Prostate gland (tissue), 2 donors: Measurements from ENCODE around the gene CNGA2. TPM values are rescaled to one million over a fixed set of nuclear protein-coding genes. Genes with fewer than 3 reads are reported as not detected.

ENCODE experiments used
- DNase-seq: peaks from one replicate; pipeline ENCODE4 v3.0.0-alpha.2; 2019; ENCODE audit warnings: low spot score
- H3K27ac ChIP-seq, 2 donors: fragments of 200-600 bp; sonication (generic); 2 replicates each; pipeline ENCODE4 v1.5.1; 2017 to 2019
- H3K27me3 ChIP-seq: fragments of 200-600 bp; sonication (generic); replicated peaks from 2 replicates; pipeline ENCODE4 v1.5.1; 2019; ENCODE audit not compliant: insufficient read depth
- H3K36me3 ChIP-seq, 2 donors: fragments of 200-600 bp; sonication (generic); 1 replicate in 1 of 2; 2 replicates in 1 of 2; pipeline versions ENCODE4 v1.5.1 to v1.8.1; 2017 to 2019
- H3K4me1 ChIP-seq: fragments of 200-600 bp; sonication (generic); replicated peaks from 2 replicates; pipeline ENCODE4 v1.5.1; 2019
- H3K4me3 ChIP-seq, 2 donors: fragments of 200-600 bp; sonication (generic); 2 replicates each; pipeline ENCODE4 v1.5.1; 2017 to 2019
- H3K9me3 ChIP-seq: fragments of 200-600 bp; sonication (generic); 2 replicates; pipeline ENCODE4 v1.5.1; 2017
- POLR2A ChIP-seq: fragments of 450-650 bp; IDR thresholded peaks from one replicate; pipeline ENCODE4 v1.6.1; 2016; ENCODE audit warnings: antibody characterized with exemption, mild to moderate bottlenecking
- POLR2AphosphoS5 ChIP-seq: sonication (generic); formaldehyde crosslinking; IDR thresholded peaks from one replicate; pipeline ENCODE4 v1.6.1; 2017; ENCODE audit warnings: antibody characterized with exemption
- WGBS: methylation state at CpG from one replicate; pipeline ENCODE4 v1.1.5; 2018; 5-methylcytosine and 5-hydroxymethylcytosine counted together
- intact Hi-C: fragments of 100-400 bp; cut with DNase I; formaldehyde crosslinking; loops from one replicate; pipeline ENCODE4 v1.14.2; 2022
- total RNA-seq, 2 donors: library from RNA; depleted of rRNA; stranded (reverse); fragments of >200 nt; gene quantifications; one replicate each; pipeline ENCODE4 v1.1.0, GENCODE V29; 2016
- TF ChIP-seq, protein P1 (sequence below), 4 experiments: fragments of 200-600 bp in 2 of 4; fragments of 450-650 bp in 2 of 4; sonication (generic) in 2 of 4; IDR thresholded peaks; 1 replicate in 3 of 4; 2 replicates in 1 of 4; pipeline ENCODE4 v1.5.1; 2016 to 2019; ENCODE audit warnings: antibody characterized with exemption in 4 of 4, mild to moderate bottlenecking in 2 of 4, moderate library complexity in 2 of 4

Gene CNGA2
- total RNA-seq, 2 donors from 2014 or later, result 0.80 TPM; not detected in 1

DNA sequence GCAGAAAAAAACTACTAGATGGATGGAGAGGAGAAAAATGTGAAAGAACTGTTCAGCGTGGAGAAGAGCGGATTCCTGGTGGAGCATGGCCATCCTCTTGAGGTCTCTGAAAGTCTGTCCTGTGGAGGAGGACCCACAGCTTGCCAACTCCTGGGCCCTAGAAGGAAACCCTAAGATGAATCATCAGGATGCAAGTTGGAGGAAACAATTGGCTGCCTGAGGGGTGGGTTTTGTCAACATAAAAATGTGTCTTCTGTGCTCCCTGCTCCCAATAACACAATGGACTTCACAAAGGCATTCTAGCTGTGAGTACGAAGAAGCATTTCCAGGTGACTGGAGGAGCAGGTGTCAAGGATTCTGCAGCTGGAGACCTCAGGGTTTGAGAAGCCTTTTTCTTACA is 37.2 kb downstream of the CNGA2 start:
- intact Hi-C loops, result no loop called here
- WGBS, result 85% methylated on average over 3 of the region's 3 CpGs

DNA sequence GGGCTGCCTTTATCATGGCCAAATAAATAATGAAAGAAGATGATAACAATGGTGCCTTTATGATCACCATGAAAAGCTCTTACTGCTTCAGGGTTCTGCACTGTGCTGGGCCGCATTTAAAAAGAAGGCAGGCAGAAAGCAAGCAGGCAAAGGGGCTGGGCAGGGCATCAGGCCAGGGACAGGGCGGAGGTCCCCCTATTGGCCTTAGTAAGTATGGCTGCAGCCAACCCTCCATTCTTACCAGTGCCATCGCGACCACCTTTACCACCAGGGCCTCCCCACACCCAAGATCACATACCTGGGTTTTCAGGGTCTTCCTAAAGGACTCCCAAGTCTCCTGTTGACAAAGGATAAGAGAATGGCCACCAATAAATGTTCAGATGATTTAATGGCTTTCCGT is 38.9 kb downstream of the CNGA2 start:
- H3K4me1 ChIP-seq, result no peaks in the 10 kb centered on the region
- no peak for TF ChIP-seq POLR2AphosphoS5
- TF ChIP-seq, protein P1, sequence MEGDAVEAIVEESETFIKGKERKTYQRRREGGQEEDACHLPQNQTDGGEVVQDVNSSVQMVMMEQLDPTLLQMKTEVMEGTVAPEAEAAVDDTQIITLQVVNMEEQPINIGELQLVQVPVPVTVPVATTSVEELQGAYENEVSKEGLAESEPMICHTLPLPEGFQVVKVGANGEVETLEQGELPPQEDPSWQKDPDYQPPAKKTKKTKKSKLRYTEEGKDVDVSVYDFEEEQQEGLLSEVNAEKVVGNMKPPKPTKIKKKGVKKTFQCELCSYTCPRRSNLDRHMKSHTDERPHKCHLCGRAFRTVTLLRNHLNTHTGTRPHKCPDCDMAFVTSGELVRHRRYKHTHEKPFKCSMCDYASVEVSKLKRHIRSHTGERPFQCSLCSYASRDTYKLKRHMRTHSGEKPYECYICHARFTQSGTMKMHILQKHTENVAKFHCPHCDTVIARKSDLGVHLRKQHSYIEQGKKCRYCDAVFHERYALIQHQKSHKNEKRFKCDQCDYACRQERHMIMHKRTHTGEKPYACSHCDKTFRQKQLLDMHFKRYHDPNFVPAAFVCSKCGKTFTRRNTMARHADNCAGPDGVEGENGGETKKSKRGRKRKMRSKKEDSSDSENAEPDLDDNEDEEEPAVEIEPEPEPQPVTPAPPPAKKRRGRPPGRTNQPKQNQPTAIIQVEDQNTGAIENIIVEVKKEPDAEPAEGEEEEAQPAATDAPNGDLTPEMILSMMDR (IDR thresholded peaks at IDR 0.05), result no peak
- TF ChIP-seq POLR2A, result no peak
- no peaks in the 10 kb centered on the region for H3K27me3 ChIP-seq
- H3K9me3 ChIP-seq, result no peaks in the 10 kb centered on the region
- no peaks in the 10 kb centered on the region for H3K36me3 ChIP-seq
- no peak for DNase-seq
- H3K27ac ChIP-seq, result no peak overlapping the region
- WGBS, result 77% methylated on average over 5 of the region's 5 CpGs
- intact Hi-C loops, result no loop called here
- H3K4me3 ChIP-seq, result no peak overlapping the region

More for the DNA sequence above, 37.2 kb downstream of the CNGA2 start:
- Histone ChIP-seq H3K27me3 (no peaks in the 10 kb centered on the region), H3K27ac (no peak overlapping the region), H3K4me1 (no peaks in the 10 kb centered on the region), H3K36me3 (no peaks in the 10 kb centered on the region), H3K4me3 (no peak overlapping the region), H3K9me3 (no peaks in the 10 kb centered on the region)
- no peak for TF ChIP-seq POLR2AphosphoS5
- TF ChIP-seq, protein P1 (IDR thresholded peaks at IDR 0.05), result no peak
- TF ChIP-seq POLR2A, result no peak
- DNase-seq, result no peak

DNA sequence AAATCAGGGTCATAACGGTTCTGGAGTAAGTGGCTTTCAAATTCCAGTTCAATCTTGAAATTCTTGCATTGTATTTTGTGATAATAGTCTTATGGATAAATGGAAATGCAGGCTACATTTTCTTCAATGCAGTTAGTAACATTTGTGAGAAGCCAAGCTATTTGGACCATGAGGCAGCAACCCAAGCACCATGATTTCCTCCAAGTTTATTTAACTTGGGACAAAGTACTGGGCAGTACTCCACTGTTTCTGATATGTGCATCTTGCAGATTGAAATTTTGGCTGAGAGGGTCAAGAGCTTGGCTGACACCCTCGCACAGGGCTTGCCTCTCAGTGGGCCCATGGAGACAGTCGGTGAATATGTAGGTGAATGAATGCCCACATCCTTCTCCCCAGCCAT is 39.9 kb downstream of the CNGA2 start:
- Histone ChIP-seq H3K4me1 (no peaks in the 10 kb centered on the region), H3K27me3 (no peaks in the 10 kb centered on the region), H3K36me3 (no peaks in the 10 kb centered on the region), H3K27ac (no peak overlapping the region), H3K4me3 (no peak overlapping the region), H3K9me3 (no peaks in the 10 kb centered on the region)
- intact Hi-C loops, result no loop called here
- TF ChIP-seq POLR2AphosphoS5 (no peak), POLR2A (no peak)
- TF ChIP-seq, protein P1 (IDR thresholded peaks at IDR 0.05), result no peak
- no peak for DNase-seq
- WGBS, result 75% methylated on average over 3 of the region's 3 CpGs

DNA sequence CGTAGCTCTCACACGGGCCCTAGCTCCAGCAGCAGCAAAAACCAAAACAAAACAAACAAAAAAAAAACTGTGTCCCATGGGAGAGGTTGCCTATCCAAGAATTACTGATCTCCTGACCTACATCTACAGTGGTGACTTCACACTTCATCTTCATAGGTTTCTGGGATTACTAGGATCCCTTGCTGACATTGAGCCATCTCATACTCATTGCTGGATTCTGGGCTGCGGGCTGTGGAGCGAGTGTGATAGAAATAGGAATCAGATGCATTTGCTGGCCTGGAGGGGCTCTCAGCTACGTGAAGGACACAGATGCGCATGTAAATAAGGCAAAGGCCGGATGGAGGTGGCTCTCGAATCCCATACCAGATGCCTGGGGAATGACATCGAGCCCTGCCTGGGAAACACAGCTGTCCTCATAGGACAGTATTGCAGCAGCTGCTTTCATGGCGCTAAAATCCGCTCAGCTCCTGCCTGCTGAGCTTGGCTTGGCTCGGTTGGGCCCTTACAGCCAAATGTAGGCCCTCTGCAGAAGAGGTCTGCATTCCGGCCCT is 41.7 kb downstream of the CNGA2 start:
- no peak for DNase-seq
- 82% methylated on average over 9 of the region's 13 CpGs for WGBS
- Histone ChIP-seq H3K4me3 (no peak overlapping the region), H3K9me3 (no peaks in the 10 kb centered on the region), H3K4me1 (no peaks in the 10 kb centered on the region), H3K27me3 (no peaks in the 10 kb centered on the region), H3K36me3 (no peaks in the 10 kb centered on the region), H3K27ac (no peak overlapping the region)
- intact Hi-C loops, result no loop called here
- no peak for TF ChIP-seq POLR2AphosphoS5
- no peak for TF ChIP-seq POLR2A
- TF ChIP-seq, protein P1 (IDR thresholded peaks at IDR 0.05), result no peak

DNA sequence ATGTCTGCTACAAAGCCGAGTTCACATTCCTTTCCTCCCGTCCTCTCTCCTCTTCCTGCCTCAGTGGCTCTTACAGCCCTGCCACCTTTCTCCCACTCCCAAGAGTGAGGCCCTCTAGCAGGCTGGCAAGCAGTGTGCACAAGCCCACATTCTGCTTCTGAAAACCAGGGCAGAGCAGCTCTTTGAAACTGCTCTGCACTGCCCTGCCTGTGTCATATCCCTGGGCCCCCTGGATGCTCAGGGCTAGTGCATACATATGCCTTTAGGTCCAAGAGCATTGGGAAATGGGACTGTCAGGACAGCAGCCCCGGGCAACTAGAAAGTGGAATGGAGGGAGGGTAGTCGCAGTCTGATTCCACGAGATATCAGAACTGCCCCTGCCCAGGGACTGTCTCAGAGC is 42.4 kb downstream of the CNGA2 start:
- intact Hi-C loops, result no loop called here
- 94% methylated on average over 5 of the region's 5 CpGs for WGBS

More for the DNA sequence above, 42.4 kb downstream of the CNGA2 start:
- H3K4me1 ChIP-seq, result no peaks in the 10 kb centered on the region
- H3K27ac ChIP-seq, result no peak overlapping the region
- TF ChIP-seq, protein P1 (IDR thresholded peaks at IDR 0.05), result no peak
- no peak for TF ChIP-seq POLR2A
- no peaks in the 10 kb centered on the region for H3K9me3 ChIP-seq
- no peaks in the 10 kb centered on the region for H3K27me3 ChIP-seq
- DNase-seq, result no peak
- H3K4me3 ChIP-seq, result no peak overlapping the region
- no peaks in the 10 kb centered on the region for H3K36me3 ChIP-seq
